Measurements from ENCODE around the gene GADD45A. TPM values are rescaled to one million over a fixed set of nuclear protein-coding genes. Genes with fewer than 3 reads are reported as not detected.

Gene GADD45A
- total RNA-seq, 6 experiments from 2014 or later = 80.3 to 93.2 (median 83.8) TPM

DNA sequence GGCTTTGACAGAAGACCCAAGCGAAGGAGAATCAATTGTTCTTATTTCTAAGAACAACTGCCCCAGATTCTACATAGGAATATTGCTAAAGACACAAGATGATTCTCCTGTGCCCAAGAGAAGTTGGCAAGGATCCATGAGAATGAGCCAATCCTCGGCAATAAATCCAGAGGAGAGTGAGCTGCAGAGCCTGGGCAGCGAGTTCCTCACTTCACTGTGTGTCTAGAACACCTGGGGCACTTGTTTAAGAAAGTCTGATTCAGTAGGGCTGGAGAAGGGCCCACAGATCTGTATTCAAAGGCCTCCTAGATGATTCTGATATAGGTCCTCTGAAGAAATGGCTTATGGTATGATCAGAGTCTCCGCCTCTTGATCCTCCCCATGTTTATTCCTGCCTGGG is 31.8 kb downstream of the GADD45A start:
- Mint-ChIP-seq H3K4me1 (ENCODE audit: low read depth) (peaks cover 62% of the 10 kb centered on the region), H3K4me3 (no peak overlapping the region), H3K27me3 (ENCODE audit: insufficient read depth) (peaks cover 3% of the 10 kb centered on the region; the same call in 1 of the 2 replicates), H3K9me3 (no peaks in the 10 kb centered on the region), H3K27ac (no peak overlapping the region), H3K36me3 (ENCODE audit: low read depth) (peaks cover 8% of the 10 kb centered on the region; the same call in 1 of the 2 replicates)
- TF ChIP-seq, protein P1, sequence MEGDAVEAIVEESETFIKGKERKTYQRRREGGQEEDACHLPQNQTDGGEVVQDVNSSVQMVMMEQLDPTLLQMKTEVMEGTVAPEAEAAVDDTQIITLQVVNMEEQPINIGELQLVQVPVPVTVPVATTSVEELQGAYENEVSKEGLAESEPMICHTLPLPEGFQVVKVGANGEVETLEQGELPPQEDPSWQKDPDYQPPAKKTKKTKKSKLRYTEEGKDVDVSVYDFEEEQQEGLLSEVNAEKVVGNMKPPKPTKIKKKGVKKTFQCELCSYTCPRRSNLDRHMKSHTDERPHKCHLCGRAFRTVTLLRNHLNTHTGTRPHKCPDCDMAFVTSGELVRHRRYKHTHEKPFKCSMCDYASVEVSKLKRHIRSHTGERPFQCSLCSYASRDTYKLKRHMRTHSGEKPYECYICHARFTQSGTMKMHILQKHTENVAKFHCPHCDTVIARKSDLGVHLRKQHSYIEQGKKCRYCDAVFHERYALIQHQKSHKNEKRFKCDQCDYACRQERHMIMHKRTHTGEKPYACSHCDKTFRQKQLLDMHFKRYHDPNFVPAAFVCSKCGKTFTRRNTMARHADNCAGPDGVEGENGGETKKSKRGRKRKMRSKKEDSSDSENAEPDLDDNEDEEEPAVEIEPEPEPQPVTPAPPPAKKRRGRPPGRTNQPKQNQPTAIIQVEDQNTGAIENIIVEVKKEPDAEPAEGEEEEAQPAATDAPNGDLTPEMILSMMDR (IDR thresholded peaks at IDR 0.05) = no peak
- DNase-seq = peak; percentile 23

DNA sequence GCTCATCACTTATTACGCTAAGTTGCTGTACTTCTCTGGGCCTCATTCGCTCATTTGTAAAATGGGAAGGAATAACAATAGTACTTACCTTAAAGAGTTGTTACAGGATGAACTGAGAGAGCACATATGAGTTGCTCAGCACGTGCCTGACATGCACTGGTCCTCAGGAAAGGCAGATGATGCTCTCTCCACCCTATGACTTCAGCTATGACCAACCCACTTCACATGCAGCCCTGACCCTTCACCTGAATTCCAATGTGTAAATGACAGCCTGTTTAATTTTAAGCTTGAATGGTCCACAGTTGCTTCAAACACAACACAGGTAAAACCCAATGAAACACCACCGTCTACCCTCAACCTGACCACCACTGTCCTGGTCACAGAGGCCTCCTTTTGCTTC is 32.9 kb downstream of the GADD45A start:
- no peak overlapping the region for H3K4me3 Mint-ChIP-seq
- TF ChIP-seq, protein P1 (IDR thresholded peaks at IDR 0.05) = no peak
- peaks cover 55% of the 10 kb centered on the region for H3K4me1 Mint-ChIP-seq (ENCODE audit: low read depth)
- H3K27ac Mint-ChIP-seq = peak overlapping the region; percentile 53
- no peaks in the 10 kb centered on the region for H3K9me3 Mint-ChIP-seq
- DNase-seq = peak; percentile 16
- peaks cover 8% of the 10 kb centered on the region; the same call in 1 of the 2 replicates for H3K36me3 Mint-ChIP-seq (ENCODE audit: low read depth)
- H3K27me3 Mint-ChIP-seq (ENCODE audit: insufficient read depth) = peaks cover 3% of the 10 kb centered on the region; the same call in 1 of the 2 replicates

DNA sequence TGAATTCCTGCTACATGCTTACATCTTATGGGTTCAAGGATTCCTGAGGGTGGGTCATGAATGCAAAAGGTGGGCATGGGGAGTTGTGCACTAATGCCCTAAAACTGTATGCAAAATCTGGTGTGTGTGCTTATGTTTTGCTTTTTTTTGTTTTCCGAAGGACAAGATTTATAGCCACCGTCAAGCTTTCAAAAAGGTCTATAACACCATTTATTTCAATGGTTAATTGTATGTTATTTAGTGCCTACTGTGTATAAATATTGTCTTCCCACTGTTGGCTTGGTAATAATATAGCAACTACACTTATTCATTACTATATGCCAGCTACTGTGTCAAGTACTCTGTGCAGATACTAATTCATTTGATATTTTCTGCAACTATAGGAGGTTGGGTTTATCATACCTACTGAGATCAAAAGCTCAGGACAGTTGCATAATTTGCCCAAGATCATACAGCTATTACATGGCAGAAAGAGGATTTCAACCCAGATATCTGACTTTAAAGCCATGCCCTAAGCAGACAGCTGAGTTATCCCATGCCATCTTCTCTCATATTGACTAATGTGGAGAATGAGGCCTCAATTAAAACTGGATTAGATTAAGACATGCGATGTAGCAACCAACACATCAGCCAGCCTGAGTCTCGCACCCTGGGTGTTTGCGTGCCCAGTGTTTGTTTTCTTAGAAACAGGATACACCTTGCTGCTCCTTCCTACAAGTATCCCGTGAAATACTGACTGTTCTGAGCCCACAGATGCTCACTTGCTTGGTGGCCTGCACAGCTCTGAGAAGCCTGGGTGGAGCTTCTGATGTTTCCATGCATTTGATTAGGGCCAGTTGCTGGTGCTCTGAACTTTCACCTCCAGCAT is 34.6 kb downstream of the GADD45A start:
- TF ChIP-seq, protein P1 (IDR thresholded peaks at IDR 0.05) = no peak
- Mint-ChIP-seq H3K27ac (no peak overlapping the region), H3K27me3 (ENCODE audit: insufficient read depth) (peaks cover 3% of the 10 kb centered on the region; the same call in 1 of the 2 replicates), H3K9me3 (no peaks in the 10 kb centered on the region), H3K4me1 (ENCODE audit: low read depth) (peaks cover 39% of the 10 kb centered on the region), H3K4me3 (no peak overlapping the region), H3K36me3 (ENCODE audit: low read depth) (peaks cover 6% of the 10 kb centered on the region; the same call in 1 of the 2 replicates)
- DNase-seq = no peak

DNA sequence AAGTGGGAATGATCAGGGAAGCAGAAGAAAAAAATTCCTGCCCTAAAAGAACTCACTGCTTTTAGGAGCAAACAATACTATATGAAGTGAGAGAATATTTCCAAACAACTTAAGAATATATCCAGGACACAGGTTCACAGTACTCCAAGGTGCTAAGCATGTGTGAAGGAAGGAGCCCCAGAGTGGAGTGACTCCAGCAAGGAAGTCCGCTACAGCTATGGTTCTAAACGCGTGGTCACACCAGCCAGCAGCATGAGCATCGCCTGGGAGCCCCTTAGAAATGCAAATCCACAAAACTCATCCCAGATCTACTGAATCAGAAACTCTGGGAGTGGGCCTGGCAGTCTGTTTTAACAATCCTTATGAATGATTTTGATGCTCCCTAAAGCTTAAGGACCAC is 36.1 kb downstream of the GADD45A start:
- H3K4me3 Mint-ChIP-seq = no peak overlapping the region
- no peak overlapping the region for H3K27ac Mint-ChIP-seq
- peaks cover 4% of the 10 kb centered on the region; the same call in 1 of the 2 replicates for H3K36me3 Mint-ChIP-seq (ENCODE audit: low read depth)

DNA sequence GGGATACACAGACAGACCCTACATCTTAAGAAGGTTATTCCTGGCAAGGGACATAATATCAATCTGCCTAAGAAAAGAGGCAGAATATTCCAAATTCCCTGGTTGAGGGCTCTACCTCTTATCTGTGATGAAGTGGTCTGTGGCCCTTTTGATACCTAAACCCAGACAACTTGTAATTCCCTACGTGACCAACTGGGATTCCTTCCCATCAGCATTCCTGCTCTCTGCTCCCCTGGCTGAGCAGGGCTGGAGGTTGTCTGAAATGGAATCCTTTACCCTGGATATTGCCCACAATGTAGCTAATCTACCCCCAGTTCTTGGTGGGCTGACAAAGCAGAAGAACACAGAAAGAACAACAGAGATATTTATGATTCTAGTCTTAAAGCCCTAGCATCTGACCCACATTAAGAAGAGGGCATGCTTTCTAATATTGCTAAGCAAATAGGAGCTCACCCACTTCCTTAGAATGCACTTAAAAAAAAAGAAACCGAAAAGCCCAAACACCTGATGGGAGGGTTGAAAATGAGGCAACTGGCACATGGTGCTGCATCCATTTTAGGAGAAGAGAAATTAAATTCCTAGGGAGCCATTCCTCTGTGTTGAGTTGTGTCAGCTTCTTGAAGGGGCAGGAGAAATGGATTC is 36.8 kb downstream of the GADD45A start:
- no peak overlapping the region for H3K27ac Mint-ChIP-seq
- H3K4me1 Mint-ChIP-seq (ENCODE audit: low read depth) = peaks cover 17% of the 10 kb centered on the region
- H3K9me3 Mint-ChIP-seq = no peaks in the 10 kb centered on the region
- H3K4me3 Mint-ChIP-seq = no peak overlapping the region
- TF ChIP-seq, protein P1 (IDR thresholded peaks at IDR 0.05) = no peak
- H3K27me3 Mint-ChIP-seq (ENCODE audit: insufficient read depth) = peaks cover 1% of the 10 kb centered on the region; the same call in 1 of the 2 replicates
- no peak for DNase-seq
- H3K36me3 Mint-ChIP-seq (ENCODE audit: low read depth) = no peaks in the 10 kb centered on the region

More for the DNA sequence above, 36.1 kb downstream of the GADD45A start:
- TF ChIP-seq, protein P1 (IDR thresholded peaks at IDR 0.05) = no peak
- H3K27me3 Mint-ChIP-seq (ENCODE audit: insufficient read depth) = peaks cover 1% of the 10 kb centered on the region; the same call in 1 of the 2 replicates
- H3K9me3 Mint-ChIP-seq = no peaks in the 10 kb centered on the region
- H3K4me1 Mint-ChIP-seq (ENCODE audit: low read depth) = peaks cover 24% of the 10 kb centered on the region
- DNase-seq = no peak
